HG03108 (cell line): ENCODE results near the gene DUSP14.
"Not testable (repeated sequence)": the region's sequence is repeated elsewhere in the genome, so short reads cannot be mapped to it uniquely, and the experiment has no call there.

ENCODE experiments used
- ATAC-seq: cut with Tn5 transposase; IDR thresholded peaks from one replicate; pipeline ENCODE4 v1.9.1; 2021; ENCODE audit warnings: moderate library complexity; ENCODE audit not compliant: unreplicated experiment

DUSP14 gene

DNA sequence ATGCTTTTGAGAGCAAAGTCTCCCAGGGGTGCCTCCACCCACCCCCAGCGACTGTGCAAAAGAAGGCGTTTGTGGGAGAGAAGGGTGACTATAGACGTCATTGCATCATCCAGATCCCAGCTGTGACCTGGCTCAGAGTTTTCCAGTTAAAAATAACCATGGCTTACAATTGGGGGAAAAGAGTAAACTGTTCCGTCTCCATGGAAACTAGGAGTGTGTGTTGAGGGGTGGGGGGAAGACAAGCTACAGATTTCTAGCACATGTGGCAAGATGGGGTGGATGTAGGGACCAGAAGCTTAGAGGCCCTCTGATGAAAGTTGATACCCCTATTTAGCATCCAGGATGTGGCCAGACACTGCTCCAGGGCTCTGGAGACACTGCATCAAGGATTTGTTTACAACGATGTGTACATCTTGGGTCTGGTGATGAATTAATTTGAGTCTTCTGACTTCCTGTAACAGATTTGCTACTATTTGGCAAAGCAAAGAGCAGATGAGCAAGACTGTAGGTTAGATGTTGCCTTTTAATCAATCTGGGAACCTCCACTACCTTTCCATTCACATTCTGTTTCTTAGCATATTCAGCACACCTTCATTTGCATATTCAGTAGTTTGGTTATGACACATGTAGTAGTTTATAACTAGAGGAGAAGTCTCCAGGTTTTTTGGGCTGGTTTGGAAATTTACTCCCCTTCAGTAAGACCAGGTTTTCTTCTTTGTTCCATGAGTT is 6.2 kb upstream of the DUSP14 start:
- ATAC-seq = no peak

DNA sequence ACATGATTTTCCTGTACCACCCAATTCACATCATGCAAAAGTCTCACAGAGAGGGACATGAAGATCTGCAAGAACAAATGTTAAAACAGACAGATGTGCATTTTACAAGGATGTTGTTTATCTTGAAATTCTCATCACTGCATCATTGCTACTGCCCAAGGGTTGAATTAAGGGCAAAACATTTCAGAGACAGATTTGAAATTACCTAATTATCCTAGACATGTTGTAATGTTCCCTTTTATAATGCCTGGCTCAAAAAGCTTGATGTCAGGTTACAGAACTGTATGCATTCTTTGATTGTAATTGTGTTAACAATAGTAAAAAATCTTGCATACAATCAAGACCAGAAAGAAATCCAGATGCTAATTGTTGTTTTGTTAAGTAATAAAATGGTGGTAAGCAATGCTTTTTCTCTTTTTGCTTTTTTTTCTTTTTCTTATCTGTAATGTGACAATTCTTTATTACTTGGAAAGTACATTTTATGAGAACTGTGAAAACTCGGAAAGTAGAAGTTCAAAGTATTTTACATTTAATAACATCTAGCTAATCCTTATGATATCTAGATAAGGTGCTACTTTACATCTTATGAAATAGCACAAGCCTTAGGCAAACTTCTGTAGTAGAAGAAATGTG is 3.6 kb upstream of the DUSP14 start:
- ATAC-seq = no peak

DNA sequence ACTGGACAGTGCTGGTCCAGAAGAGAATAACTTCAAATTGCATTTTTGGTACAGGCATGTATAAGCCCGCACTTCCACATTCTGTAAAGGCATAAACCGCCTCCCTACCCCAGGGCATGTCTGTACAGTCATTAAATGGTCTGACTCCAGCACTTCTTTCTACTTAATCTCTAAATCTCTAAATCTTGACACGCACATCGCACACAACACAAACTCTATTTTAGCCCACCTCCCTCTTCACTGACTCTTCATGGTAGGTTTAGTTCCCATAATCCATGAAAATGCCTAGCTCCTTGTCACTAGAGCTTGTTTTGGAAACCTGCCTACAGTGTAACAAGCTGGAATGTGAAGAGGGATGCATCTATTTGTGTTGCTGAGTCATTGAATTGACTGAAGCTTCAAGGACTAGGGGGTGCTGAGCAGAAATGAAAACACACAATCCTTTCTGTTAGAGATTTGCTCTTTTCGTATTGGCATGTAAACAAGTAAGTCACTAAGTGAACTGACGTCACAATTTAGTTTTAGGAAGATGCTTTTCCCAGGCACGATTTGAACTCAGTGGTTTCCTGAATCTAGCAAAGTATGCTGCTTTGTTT is 1.6 kb upstream of the DUSP14 start:
- ATAC-seq = no peak

DNA sequence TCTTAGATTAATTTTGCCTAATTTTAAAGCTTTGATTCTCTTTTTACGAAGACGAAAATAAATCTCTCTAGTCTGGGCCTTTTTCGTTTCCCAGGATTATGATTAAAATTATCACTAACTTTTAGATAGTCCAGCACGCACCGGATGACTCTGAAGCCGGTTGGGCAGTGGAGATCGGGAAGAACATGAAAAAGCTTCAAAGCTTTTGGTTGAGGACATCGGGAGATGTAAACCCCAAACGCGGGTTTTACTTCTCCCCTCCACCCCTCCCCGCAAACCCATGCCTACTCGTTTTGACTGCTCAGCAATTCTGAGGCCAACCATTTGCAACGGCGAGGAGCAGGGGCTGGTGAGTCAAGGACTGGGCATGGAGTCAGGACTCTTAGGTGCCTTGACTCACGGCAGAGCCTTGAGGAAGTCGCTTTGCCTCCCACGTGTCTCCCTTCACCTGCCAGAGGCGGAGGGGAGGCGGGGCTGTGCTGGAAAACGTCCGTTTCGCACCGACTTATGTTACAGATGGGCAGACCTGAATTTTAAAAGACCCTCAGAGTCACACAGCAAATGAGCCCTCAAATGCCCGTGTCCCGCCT is 989 bp upstream of the DUSP14 start:
- no peak for ATAC-seq

DNA sequence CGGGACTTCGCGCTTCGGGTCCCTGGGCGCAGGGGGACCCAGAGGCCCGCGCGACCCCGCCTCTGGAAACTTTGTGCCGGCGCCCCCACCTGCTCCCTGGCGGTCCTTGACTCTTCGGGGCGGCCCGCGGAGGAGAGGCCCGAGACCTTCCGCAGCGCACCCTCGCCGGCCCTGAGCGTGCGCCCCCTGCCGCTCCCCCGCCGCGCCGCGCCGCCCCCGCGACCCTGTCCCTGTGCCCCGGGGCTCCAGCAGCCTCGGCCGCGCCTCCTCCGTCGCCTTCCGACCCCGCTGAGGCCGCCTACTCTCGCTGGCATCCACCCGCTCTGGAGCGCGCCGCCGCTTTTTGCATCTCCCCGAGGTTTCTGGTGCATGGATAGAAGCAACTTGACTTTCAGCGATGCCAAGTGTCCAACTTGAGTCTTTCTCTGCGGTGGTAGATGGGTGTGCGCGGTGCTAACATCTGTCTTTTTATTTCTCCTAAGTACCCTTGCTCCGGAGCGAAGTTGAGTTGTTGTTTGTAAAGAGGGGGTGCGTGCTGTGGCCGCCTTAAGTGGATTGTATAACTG is 414 bp downstream of the DUSP14 start:
- peak; percentile 47 for ATAC-seq

DNA sequence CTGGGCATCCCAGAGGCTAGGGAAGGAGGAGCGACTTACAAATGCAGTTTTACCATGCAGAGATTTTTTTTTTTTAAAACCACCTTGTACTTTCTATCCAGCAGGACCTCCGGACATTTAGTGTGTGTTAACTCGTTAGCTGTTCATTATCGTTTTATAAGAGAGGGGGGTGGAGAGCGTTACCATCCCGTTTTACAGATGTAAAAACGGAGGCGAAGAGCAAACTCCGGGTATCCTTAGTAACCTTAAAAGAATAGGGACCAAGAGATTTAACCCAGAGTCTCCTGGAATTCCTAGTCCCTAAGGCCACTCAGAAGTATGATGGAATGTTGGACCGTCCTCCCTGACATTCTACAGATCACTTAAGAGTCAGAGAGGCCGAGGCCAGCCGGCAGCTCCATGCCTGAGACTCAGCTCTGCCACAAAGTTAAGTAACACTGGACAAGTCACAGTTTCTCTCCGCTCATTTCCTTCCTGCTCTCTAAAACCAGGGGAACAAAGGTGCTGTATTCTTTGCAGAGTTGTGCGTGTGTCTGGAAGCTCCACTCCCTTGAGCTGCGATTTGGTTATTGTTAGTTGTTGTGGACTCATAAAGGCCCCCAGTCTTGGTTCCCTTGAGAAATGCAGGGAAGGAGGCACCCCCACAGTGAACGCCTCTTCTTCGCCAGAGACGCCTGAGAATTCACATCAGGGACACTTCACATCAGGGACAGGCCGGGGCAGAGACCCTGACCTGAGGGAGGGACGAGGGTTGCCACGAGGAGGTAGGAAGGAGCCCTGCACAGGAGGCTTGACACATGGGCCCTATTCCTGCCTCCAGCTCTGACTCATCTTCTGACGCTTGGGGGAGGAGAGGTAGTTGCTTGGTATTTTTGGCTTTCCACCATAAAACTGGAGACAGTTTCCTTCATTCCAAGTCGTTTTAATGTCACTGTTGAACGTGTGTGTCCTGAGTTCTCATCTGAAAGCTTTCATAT is 1.2 kb downstream of the DUSP14 start:
- ATAC-seq = no peak

DNA sequence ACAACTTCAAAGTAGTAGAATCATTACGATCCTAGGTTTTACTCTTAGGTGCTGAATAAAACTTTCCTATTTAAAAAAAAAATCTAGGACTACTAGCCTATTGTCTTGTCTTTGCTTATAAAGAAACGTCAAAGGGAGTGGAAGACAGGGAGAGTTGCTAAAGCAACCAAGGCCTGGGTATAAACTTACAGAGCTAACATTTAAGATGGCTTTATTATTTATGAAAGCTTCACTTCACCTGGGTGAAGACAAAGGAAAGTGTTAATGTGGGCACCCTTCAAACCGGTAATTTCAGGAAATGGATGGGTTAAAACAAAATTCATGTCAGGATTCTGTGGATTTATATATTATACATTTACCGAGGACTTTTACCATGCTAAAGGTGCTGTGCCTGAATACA is 2.5 kb downstream of the DUSP14 start:
- no peak for ATAC-seq

DNA sequence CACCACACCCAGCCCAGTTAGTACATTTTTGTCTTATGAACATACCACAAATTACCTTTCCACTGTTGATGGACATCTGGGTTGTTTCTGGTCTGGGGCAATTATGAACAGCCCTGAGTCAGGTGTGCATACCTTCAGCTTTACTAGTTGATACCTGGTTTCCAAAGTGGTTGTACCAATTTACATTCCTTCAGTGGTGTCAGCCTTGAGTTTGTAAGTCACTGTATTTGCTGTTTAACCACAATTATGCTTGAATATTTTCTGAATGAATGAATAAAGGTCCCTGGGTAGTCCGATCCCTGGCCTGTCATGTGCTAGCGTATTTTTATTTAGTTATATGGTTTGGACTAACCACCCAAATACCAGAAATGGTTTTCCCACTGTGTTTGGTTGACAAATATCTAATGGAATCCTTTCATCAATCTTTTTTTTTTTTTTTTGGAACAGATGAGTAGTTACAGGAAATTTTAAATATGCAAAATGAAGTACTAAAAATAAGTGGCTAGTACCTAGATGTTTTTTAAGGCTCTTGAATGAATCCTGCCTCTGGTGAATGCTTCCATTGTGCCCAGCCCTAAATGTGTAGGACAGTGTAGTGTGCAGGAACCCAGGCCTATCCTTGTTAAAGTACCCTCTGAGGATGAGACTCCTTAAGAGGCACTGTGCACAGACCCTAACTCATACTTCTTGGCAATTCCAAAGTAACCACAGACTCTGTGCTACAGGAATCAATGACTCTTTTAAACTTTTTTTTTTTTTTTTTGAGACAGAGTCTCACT is 3.7 kb downstream of the DUSP14 start:
- ATAC-seq = no peak

DNA sequence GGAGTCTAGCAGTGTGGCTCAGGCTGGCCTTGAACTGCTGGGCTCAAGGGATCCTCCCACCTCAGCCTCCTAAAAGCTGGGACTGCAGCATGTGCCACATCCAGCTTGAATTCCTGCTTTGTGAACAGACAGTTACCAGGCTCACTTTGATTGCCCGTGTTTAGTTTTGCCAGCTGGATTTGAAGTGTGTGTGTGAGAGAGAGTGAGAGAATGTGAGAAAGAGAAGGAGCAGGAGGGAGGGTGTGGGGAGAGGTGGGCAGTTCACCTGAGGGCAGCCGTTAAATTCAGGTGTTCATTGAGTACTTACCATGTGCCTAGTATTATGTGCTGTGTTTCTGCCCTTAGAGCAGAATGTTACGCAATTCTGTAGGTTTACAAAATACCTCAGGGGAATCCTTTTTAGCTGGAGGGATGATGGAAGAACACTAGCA is 4.7 kb downstream of the DUSP14 start:
- no peak for ATAC-seq

DNA sequence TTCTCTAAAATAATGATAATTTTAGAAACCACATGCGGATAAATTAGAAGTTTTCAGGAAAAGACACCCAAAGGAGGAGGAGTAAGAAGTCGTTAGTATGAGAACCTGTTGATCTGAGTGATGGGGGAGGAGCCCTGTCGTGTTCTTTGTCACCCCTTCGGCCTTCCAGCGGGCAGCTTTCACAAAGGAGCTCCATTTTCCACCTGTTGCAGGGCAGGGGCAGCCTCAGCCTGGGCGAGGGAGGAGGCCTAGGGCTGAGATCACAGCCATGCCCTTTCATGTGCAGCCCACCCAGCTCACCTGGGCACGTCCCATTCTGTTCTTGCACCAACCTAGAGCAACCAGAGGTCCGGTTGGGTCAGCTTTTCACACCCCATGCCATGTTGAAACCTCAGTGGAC is 5.3 kb downstream of the DUSP14 start:
- ATAC-seq = no peak

DNA sequence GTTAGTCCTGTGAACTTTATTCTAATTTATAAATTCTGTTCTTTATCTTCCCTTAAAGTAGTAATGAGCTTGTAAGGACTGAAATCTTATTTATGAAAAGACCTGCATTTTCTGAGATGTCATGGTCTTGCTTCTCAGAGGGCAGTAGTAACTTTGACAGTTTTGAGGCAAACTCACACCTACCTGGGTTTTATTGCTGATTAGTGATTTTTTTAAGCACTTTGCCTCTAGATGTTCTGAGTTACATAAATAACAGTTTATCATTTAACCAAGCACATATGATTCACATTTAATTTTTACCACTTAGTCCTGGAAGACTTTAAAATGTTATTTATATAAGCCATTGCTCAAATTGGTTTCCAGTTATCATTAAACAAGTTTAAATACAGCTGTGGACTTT is 10.7 kb downstream of the DUSP14 start:
- ATAC-seq = no peak

DNA sequence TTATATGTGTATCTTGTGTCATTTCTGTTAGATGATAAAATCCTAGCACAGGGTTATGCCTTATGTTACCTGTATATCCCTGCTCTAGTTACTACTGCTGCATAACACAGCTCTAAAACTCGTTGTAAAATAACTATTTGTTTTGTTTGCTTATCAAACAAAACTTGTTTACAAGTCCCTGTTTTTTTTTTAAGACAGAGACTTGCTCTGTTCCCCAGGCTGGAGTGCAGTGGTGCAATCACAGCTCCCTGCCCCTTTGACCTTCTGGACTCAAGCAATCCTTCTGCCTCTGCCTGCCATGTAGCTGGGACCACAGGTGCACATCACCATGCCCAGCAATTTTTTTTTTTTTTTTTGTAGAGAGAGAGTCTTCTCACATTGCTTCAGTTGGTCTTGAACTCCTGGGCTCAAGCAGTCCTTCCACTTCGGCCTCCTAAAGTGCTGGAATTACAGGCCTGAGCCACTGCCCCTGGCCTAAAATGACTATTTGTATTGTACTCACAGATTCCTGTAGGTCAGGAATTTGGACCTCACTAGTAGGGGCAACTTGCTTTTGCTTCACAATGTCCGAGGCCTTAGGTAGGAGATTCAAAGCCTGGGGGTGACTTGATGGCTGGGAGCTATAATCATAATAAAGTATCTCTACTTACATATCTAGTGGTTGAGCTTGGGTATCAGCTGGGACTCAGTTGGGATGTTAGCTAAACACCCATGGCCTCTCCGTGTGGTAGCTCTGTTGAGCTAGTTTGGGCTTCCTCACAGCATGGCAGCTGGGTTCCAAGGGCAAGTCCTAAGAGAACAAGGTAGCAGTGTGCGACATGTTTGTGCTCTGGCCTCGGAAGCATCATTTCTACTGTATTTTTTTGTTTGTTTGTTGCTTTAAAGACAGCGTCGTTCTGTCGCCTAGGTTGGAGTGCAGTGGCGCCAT is 12.6 kb downstream of the DUSP14 start:
- ATAC-seq = no peak

DNA sequence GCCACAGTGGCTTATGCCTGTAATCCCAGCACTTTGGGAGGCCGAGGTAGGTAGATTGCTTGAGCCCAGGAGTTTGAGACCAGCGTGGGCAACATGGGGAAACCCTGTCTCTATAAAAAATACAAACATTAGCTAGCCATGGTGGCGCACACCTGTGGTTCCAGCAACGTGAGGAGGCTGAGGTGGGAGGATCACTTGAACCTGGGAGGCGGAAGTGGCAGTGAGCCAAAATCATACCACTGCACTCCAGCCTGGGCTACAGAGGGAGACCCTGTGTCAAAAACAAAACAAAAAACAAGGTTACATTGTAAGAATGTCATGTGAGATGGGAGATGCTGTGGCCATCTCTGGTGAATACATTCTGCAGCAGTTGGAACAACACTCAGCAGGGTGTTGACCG is 13.5 kb downstream of the DUSP14 start:
- ATAC-seq = no peak

DNA sequence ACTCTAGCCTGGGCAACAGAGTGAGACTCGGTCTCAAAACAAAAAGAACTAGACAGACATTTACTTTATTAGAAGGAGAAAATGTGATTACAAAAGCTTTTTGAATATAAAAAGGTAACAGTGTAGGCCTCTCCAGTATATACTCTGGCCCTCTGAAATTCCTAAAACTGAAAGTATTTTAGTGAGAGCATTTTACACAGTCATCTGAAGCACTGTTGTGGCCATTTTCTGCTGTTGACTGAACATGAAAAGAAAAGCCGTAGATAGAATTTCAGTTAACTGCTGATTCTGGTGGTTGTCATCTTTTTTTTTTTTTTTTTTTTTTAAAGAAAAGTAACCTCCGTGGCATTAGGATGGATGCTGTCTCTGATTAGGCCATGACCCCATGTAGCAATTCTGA is 15.6 kb downstream of the DUSP14 start:
- ATAC-seq = no peak

DNA sequence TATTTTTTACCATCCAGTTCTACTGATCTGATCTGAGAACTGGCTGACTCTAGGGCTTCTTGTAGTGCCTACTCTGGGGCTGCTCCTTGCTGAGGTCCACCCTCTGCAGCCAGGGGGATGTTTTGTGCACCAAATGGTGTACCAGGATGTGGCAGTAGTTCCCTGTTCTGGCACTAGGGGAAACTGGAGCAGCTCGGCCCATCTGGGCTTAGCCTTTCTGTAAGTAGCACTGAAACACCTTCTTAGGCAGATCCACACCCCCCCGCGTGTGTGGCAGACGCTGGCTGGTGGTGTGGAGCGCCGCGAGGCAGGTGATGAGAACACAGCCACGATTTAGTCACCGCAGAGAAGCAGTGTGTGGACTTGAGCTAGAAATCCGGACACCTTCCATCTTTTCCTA is 17.0 kb downstream of the DUSP14 start:
- no peak for ATAC-seq

DNA sequence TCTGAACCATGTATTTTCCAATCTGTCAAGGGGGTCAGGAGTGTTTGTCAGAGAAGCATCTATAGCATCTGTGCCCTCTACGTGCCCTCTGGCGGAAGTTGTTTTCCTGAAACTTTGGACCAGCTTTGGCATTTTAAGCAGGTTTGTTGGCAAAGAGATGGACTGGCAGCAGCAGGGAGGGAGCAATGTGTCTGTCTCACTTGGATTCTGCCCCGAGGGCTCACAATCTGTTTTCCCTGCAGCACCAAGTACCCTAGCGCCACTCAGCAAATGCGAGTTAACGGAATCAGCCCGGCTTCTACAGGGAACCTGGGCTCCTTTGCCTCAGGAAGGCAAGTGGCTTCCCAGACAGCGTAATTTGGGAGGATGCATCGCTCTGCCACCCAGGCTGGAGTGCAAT is 17.4 kb downstream of the DUSP14 start:
- no peak for ATAC-seq

DNA sequence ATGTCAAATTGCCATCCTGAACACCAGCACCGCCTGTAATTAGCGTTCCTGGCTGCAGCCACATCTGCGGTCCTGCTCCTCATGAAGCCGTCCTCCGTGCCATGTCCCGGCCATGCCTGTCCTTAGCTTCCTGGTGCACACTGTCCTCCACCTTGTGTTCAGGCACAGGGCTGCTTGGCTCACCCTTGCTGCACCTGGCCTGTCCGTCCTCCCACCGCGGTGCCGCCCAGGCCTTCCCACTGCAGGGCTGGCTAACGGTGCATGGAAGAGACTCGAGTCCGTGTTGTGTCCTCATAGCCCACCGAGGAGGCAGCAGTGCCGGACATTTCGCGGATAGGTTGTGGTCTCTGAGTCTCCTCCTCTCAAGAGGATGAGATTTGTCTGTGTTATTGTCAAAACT is 20.4 kb downstream of the DUSP14 start:
- no peak for ATAC-seq

DNA sequence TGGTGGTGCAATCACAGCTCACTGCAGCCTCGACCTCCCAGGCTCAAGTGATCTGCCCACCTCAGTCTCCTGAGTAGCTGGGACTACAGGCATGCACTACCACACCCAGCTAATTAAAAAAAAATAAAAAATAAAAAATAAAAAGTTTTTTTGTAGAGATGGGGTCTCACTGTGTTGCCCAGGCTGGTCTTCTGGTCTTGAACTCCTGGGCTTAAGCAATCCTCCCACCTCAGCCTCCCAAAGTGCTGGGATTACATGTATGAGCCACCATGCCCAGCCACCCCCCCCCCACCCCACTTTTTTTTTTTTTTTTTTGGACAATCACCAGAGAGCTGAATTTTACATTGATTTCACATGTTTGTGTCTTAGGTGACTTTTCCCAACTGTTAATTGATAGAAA is 22.0 kb downstream of the DUSP14 start:
- not testable (repeated sequence) for ATAC-seq
